Erythroblast (primary cell): ENCODE data around the gene CAP1.

Experiments used
- DNase-seq, 2 experiments: peaks; one replicate each; lab custom pipeline; 2025; lab: John Stamatoyannopoulos, UW
- GATA1 ChIP-seq: IDR thresholded peaks from 2 replicates; pipeline ENCODE4 v1.6.1; 2011; ENCODE audit warnings: low read depth, mild to moderate bottlenecking, control low read depth, low read length, moderate library complexity
- POLR2A ChIP-seq: IDR thresholded peaks from 2 replicates; pipeline ENCODE4 v1.6.1; 2011; ENCODE audit warnings: mild to moderate bottlenecking, low read length

The CAP1 gene

DNA sequence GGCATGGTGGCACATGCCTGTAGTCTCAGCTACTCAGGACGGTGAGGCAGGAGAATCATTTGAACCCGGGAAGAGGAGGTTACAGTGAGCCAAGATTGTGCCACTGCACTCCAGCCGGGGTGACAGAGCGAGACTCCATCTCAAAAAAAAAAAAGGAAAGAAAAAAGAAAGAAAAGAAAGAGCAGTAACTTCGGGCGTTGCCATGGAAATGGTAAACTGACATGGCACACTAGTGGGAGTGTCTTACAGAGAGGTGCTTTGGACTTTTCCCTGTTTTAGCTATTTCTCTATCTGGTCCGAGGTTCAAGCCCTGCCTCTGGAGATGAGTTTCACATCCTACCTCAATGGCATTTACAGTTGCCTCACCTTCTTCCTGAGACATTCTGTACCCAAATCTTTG, 79.6 kb downstream of the CAP1 start:
- no peak for TF ChIP-seq POLR2A
- no peak for TF ChIP-seq GATA1
- no peak for DNase-seq
